Vagina (tissue), 2 donors: Measurements from ENCODE around the gene PNPLA1. TPM values are rescaled to one million over a fixed set of nuclear protein-coding genes. Genes with fewer than 3 reads are reported as not detected.

ENCODE experiments used
- DNase-seq, 2 donors: peaks; one replicate each; pipeline ENCODE4 v3.0.0-alpha.2; 2017; ENCODE audit errors: extremely low spot score in 2 of 2
- H3K27ac ChIP-seq: fragments of 200-600 bp; sonication (generic); one replicate; pipeline ENCODE4 v1.5.1; 2019
- H3K27me3 ChIP-seq: fragments of 200-600 bp; sonication (generic); one replicate; pipeline ENCODE4 v1.5.1; 2019
- H3K36me3 ChIP-seq, 2 donors: fragments of 200-600 bp; sonication (generic); one replicate each; pipeline ENCODE4 v1.5.1; 2017 to 2019
- H3K4me1 ChIP-seq: fragments of 200-600 bp; sonication (generic); one replicate; pipeline ENCODE4 v1.5.1; 2019
- H3K4me3 ChIP-seq, 2 donors: fragments of 200-600 bp; sonication (generic); 1 replicate in 1 of 2; 2 replicates in 1 of 2; pipeline ENCODE4 v1.5.1; 2016 to 2019
- H3K9me3 ChIP-seq: fragments of 200-600 bp; sonication (generic); one replicate; pipeline ENCODE4 v1.5.1; 2019
- POLR2A ChIP-seq, 2 donors: fragments of 450-650 bp; IDR thresholded peaks; one replicate each; pipeline ENCODE4 v1.6.1; 2017; ENCODE audit warnings: antibody characterized with exemption in 2 of 2, mild to moderate bottlenecking in 2 of 2, moderate library complexity in 2 of 2
- POLR2AphosphoS5 ChIP-seq, 2 donors: sonication (generic); formaldehyde crosslinking; IDR thresholded peaks; one replicate each; pipeline ENCODE4 v1.9.0; 2017; ENCODE audit warnings: antibody characterized with exemption in 2 of 2, mild to moderate bottlenecking in 2 of 2, low read depth in 1 of 2; ENCODE audit not compliant: insufficient read depth in 1 of 2
- intact Hi-C: fragments of 100-400 bp; cut with DNase I; formaldehyde crosslinking; loops from one replicate; pipeline ENCODE4 v1.15.1; 2023
- total RNA-seq: library from RNA; depleted of rRNA; stranded (reverse); fragments of >200 nt; gene quantifications from one replicate; pipeline ENCODE4 v1.2.3, GENCODE V29; 2016
- TF ChIP-seq, protein P1 (sequence below), 3 experiments: fragments of 450-650 bp in 2 of 3; fragments of 200-600 bp in 1 of 3; sonication (generic) in 1 of 3; IDR thresholded peaks; one replicate each; pipeline ENCODE4 v1.5.1; 2017 to 2019; ENCODE audit warnings: antibody characterized with exemption in 3 of 3, mild to moderate bottlenecking in 2 of 3, moderate library complexity in 2 of 3

The PNPLA1 gene
- total RNA-seq, 1 donor from 2014 or later, result not detected

DNA sequence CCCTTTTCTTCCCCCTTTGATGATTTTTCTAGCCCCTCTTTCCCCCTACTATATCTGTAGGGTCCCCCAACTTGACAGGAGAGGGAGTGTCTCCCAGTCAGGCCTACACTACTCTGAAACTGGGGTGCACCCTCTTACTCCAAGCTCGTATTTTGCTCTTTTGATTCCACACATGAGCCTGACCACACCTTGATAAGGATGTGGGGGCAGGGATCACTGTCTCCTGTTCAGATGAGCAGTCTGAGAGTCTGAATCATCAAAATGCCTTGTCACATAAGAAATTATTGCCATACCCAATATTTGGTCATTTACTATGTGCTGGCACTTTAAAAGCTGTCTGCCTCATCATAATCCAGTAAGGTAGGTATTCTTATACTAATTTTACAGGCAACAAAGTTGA is 15.9 kb downstream of the PNPLA1 start:
- no peak overlapping the region for H3K4me3 ChIP-seq
- no peaks in the 10 kb centered on the region for H3K36me3 ChIP-seq
- no peaks in the 10 kb centered on the region for H3K27me3 ChIP-seq
- H3K4me1 ChIP-seq, result no peaks in the 10 kb centered on the region
- no peak overlapping the region for H3K27ac ChIP-seq
- H3K9me3 ChIP-seq, result no peaks in the 10 kb centered on the region
- TF ChIP-seq, protein P1, sequence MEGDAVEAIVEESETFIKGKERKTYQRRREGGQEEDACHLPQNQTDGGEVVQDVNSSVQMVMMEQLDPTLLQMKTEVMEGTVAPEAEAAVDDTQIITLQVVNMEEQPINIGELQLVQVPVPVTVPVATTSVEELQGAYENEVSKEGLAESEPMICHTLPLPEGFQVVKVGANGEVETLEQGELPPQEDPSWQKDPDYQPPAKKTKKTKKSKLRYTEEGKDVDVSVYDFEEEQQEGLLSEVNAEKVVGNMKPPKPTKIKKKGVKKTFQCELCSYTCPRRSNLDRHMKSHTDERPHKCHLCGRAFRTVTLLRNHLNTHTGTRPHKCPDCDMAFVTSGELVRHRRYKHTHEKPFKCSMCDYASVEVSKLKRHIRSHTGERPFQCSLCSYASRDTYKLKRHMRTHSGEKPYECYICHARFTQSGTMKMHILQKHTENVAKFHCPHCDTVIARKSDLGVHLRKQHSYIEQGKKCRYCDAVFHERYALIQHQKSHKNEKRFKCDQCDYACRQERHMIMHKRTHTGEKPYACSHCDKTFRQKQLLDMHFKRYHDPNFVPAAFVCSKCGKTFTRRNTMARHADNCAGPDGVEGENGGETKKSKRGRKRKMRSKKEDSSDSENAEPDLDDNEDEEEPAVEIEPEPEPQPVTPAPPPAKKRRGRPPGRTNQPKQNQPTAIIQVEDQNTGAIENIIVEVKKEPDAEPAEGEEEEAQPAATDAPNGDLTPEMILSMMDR (IDR thresholded peaks at IDR 0.05), result no peak
- TF ChIP-seq POLR2A (IDR thresholded peaks at IDR 0.05), result no peak
- no peak for TF ChIP-seq POLR2AphosphoS5 (IDR thresholded peaks at IDR 0.05; ENCODE audit: insufficient read depth in 1 of 2, low read depth in 1 of 2)
- DNase-seq, result no peak
- intact Hi-C loops, result no loop called here

DNA sequence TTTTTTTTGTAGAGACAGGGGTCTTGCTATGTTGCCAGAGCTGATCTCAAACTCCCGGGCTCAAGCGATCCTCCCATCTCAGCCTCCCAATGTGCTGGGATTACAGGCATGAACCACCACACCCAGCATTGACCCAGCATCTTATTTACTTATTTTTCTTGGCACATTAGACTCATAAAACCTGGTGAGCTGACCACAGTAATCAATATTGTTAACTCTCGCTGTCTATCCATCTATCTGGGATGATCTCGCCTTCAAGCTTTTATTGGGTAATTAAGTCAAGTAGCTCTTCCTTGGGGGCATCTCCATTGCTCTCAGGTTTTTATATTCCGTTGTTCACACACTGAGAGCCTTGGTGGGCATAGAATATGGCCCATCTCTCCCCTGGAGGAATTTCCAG is 17.0 kb downstream of the PNPLA1 start:
- no peak overlapping the region for H3K4me3 ChIP-seq
- intact Hi-C loops, result no loop called here
- no peaks in the 10 kb centered on the region for H3K27me3 ChIP-seq
- no peaks in the 10 kb centered on the region for H3K36me3 ChIP-seq
- DNase-seq, result no peak
- TF ChIP-seq, protein P1 (IDR thresholded peaks at IDR 0.05), result no peak
- TF ChIP-seq POLR2A (IDR thresholded peaks at IDR 0.05), result no peak
- no peak for TF ChIP-seq POLR2AphosphoS5 (IDR thresholded peaks at IDR 0.05; ENCODE audit: insufficient read depth in 1 of 2, low read depth in 1 of 2)
- no peaks in the 10 kb centered on the region for H3K9me3 ChIP-seq
- H3K4me1 ChIP-seq, result no peaks in the 10 kb centered on the region
- no peak overlapping the region for H3K27ac ChIP-seq

DNA sequence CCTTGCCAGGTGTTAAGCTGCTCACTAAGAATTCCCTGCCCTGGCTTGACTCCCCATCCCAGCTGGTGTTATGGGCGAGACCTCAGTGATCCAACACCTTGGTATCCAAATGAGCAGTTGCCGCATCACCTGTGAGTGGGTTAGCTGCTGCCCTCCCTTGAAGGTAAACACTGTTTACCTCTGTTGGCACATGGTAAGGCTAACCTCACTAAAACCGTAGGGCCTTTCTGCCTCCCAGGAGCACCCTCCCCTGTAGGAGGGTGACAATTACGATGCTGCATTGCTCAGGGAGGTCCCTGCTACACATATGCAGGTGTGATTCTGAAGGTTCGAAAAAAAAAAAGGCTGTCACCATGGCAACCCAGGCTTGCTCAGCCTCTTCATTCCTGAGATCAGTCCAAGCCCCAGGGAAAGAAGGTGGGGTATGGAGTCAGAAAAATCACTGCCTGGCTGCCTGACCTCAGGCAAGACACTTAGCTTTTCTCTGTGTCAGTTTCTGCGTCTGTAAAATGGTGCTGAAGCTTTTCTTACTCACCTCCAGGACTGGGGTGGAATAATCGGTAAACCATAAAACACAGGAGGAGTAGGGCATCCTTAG is 19.5 kb downstream of the PNPLA1 start:
- intact Hi-C loops, result no loop called here

DNA sequence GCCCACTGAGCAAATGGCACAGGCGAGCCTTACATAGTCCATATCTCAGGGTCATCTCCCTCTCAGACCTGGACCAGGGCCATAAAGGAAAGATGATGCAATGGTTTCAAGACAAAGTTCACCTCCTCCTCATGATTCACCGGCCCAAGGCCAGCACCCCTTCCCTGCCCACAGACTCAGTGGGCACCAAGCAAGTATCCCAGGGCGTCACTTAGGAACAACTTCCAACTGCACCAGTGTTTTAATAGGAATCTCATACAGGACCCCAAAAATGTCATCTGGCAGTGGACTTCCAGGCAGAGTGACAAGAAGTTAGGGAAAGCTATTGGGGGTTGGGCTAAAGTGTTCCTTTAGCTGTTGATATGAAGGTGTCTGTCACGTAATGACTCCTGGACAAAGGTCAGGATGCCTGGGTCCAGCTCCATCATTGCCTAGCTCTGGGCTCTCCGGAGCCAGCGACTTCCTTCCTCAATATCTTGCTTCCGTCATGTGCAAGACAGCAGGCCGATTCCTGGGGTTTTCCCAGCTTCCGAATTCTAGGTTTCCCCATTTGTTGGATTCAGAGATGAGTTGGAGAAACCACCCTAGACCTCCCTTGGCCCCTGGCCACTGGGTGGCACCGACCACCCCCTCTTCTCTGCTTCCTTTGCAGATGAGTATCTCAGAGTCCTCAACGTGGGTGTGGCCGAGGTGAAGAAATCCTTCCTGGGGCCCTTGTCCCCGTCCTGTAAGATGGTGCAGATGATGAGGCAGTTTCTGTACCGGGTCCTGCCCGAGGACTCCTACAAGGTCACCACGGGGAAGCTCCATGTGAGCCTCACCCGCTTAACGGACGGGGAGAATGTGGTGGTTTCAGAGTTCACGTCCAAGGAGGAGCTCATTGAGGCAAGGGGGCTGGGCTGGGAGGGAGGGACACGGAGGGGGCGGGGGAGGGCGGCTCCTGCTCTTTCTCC is 21.1 kb downstream of the PNPLA1 start:
- Histone ChIP-seq H3K27me3 (no peaks in the 10 kb centered on the region), H3K36me3 (no peaks in the 10 kb centered on the region), H3K4me1 (no peaks in the 10 kb centered on the region), H3K4me3 (no peak overlapping the region), H3K9me3 (no peaks in the 10 kb centered on the region), H3K27ac (no peak overlapping the region)
- intact Hi-C loops, result no loop called here
- no peak for DNase-seq
- TF ChIP-seq POLR2AphosphoS5 (IDR thresholded peaks at IDR 0.05; ENCODE audit: insufficient read depth in 1 of 2, low read depth in 1 of 2), result no peak
- no peak for TF ChIP-seq POLR2A (IDR thresholded peaks at IDR 0.05)
- TF ChIP-seq, protein P1 (IDR thresholded peaks at IDR 0.05), result no peak

More for the DNA sequence above, 19.5 kb downstream of the PNPLA1 start:
- no peaks in the 10 kb centered on the region for H3K27me3 ChIP-seq
- H3K4me1 ChIP-seq, result no peaks in the 10 kb centered on the region
- DNase-seq, result no peak
- H3K27ac ChIP-seq, result no peak overlapping the region
- no peak overlapping the region for H3K4me3 ChIP-seq
- H3K9me3 ChIP-seq, result no peaks in the 10 kb centered on the region
- H3K36me3 ChIP-seq, result no peaks in the 10 kb centered on the region
- no peak for TF ChIP-seq POLR2AphosphoS5 (IDR thresholded peaks at IDR 0.05; ENCODE audit: insufficient read depth in 1 of 2, low read depth in 1 of 2)
- no peak for TF ChIP-seq POLR2A (IDR thresholded peaks at IDR 0.05)
- TF ChIP-seq, protein P1 (IDR thresholded peaks at IDR 0.05), result no peak

DNA sequence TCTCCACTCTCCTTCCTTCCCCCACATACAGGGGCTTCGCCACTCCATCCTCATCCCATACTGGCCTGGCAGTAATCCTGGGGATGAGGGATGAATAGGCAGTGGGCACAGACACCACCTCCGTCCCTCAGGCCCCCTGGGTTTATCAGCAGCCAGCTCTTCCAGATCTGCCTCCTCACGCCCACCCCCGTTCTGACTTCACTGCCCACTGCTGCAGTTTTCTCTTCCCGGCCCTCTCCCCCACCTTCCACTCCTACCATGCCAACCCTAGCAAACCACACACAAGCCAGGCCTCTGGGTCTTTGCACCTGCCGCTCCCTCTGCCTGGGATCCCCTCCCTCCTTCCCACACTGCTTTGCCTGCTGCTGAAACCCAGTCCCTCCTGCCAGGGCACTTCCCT is 22.3 kb downstream of the PNPLA1 start:
- Histone ChIP-seq H3K36me3 (no peaks in the 10 kb centered on the region), H3K27me3 (no peaks in the 10 kb centered on the region), H3K27ac (no peak overlapping the region), H3K4me3 (no peak overlapping the region), H3K9me3 (no peaks in the 10 kb centered on the region), H3K4me1 (no peaks in the 10 kb centered on the region)
- DNase-seq, result no peak
- TF ChIP-seq, protein P1 (IDR thresholded peaks at IDR 0.05), result no peak
- TF ChIP-seq POLR2A (IDR thresholded peaks at IDR 0.05) (no peak), POLR2AphosphoS5 (IDR thresholded peaks at IDR 0.05; ENCODE audit: insufficient read depth in 1 of 2, low read depth in 1 of 2) (no peak)
- intact Hi-C loops, result no loop called here
